Right lobe of liver (tissue), 4 donors: ENCODE measurements around the gene CACNA1C.

ENCODE experiments used
- CTCF ChIP-seq, 4 donors: fragments of 200-600 bp in 3 of 4; fragments of 450-650 bp in 1 of 4; IDR thresholded peaks; one replicate each; pipeline versions ENCODE4 v1.5.1 to v1.8.0; 2016 to 2022; ENCODE audit warnings: antibody characterized with exemption in 4 of 4, mild to moderate bottlenecking in 2 of 4
- POLR2A ChIP-seq: fragments of 450-650 bp; IDR thresholded peaks from one replicate; pipeline ENCODE4 v1.6.1; 2017; ENCODE audit warnings: antibody characterized with exemption, mild to moderate bottlenecking
- donor health status: DM: no; HTN: no; CAD: no.
- donor health status: DM: no; HTN: no; CAD: no.
- donor health status: DM: no; HTN: yes; CAD: no.

DNA sequence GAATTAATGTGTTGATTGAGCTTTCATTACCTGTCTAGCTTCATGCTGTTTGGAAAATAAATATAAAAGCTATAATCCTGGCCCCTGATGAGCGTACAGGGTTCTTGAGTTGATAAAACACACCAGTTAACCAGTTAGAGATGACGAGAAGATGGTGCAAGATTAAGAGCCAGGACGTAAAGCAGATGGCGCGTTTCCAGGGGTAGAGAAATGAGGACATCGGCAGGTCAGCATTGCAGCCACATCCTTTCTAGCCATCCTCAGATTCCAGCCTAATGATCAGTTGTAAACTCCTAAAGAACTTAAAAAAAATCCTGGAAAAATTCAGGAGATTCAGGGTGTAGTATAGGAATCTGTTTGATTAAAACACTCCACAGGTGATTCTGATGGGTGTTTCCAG is 203.7 kb downstream of the CACNA1C start:
- no peak for TF ChIP-seq CTCF (IDR thresholded peaks at IDR 0.05)
- no peak for TF ChIP-seq POLR2A
